ENCODE data around the gene GALNT14.

GALNT14 gene

GRCh38 chr2:30975156-30975555, 163.1 kb downstream of the GALNT14 start:
- no peak overlapping the region for H3K4me3 ChIP-seq (ENCODE audit: low read depth, low read length)
- H3K9ac ChIP-seq (ENCODE audit: low read length) = no peak overlapping the region
- no peaks in the 10 kb centered on the region; the same call in 1 of the 2 replicates for H3K9me3 ChIP-seq (ENCODE audit: control insufficient read depth, insufficient read depth, low read depth, low read length)
- no peaks in the 10 kb centered on the region for H3K27me3 ChIP-seq (ENCODE audit: control insufficient read depth, insufficient read depth, low read length)
- H3K4me1 ChIP-seq (ENCODE audit: control insufficient read depth, insufficient read depth, low read length) = no peaks in the 10 kb centered on the region
- no peak overlapping the region for H3K27ac ChIP-seq (ENCODE audit: low read depth, low read length)
- H3K36me3 ChIP-seq (ENCODE audit: control insufficient read depth, insufficient read depth, low read length) = no peaks in the 10 kb centered on the region

- Histone ChIP-seq H3K27me3 (ENCODE audit: control insufficient read depth, insufficient read depth, low read length) (no peaks in the 10 kb centered on the region), H3K27ac (ENCODE audit: low read depth, low read length) (no peak overlapping the region), H3K4me1 (ENCODE audit: control insufficient read depth, insufficient read depth, low read length) (no peaks in the 10 kb centered on the region), H3K36me3 (ENCODE audit: control insufficient read depth, insufficient read depth, low read length) (no peaks in the 10 kb centered on the region), H3K9ac (ENCODE audit: low read length) (no peak overlapping the region), H3K4me3 (ENCODE audit: low read depth, low read length) (no peak overlapping the region), H3K9me3 (ENCODE audit: control insufficient read depth, insufficient read depth, low read depth, low read length) (no peaks in the 10 kb centered on the region; the same call in 1 of the 2 replicates)
Measured at GRCh38 chr2:30974554-30974953, 163.7 kb downstream of the GALNT14 start.

- Histone ChIP-seq H3K27ac (ENCODE audit: low read depth, low read length) (no peak overlapping the region), H3K4me1 (ENCODE audit: control insufficient read depth, insufficient read depth, low read length) (no peaks in the 10 kb centered on the region), H3K4me3 (ENCODE audit: low read depth, low read length) (no peak overlapping the region), H3K9me3 (ENCODE audit: control insufficient read depth, insufficient read depth, low read depth, low read length) (no peaks in the 10 kb centered on the region; the same call in 1 of the 2 replicates), H3K27me3 (ENCODE audit: control insufficient read depth, insufficient read depth, low read length) (no peaks in the 10 kb centered on the region), H3K9ac (ENCODE audit: low read length) (no peak overlapping the region), H3K36me3 (ENCODE audit: control insufficient read depth, insufficient read depth, low read length) (no peaks in the 10 kb centered on the region)
Measured at GRCh38 chr2:30974092-30974491, 164.1 kb downstream of the GALNT14 start.

GRCh38 chr2:30971231-30972025, 166.8 kb downstream of the GALNT14 start:
- H3K27ac ChIP-seq (ENCODE audit: low read depth, low read length) = no peak overlapping the region
- no peaks in the 10 kb centered on the region for H3K27me3 ChIP-seq (ENCODE audit: control insufficient read depth, insufficient read depth, low read length)
- no peaks in the 10 kb centered on the region for H3K4me1 ChIP-seq (ENCODE audit: control insufficient read depth, insufficient read depth, low read length)
- H3K4me3 ChIP-seq (ENCODE audit: low read depth, low read length) = no peak overlapping the region
- no peaks in the 10 kb centered on the region for H3K9me3 ChIP-seq (ENCODE audit: control insufficient read depth, insufficient read depth, low read depth, low read length)
- H3K36me3 ChIP-seq (ENCODE audit: control insufficient read depth, insufficient read depth, low read length) = no peaks in the 10 kb centered on the region
- H3K9ac ChIP-seq (ENCODE audit: low read length) = no peak overlapping the region

GRCh38 chr2:30968660-30969397, 169.4 kb downstream of the GALNT14 start:
- Histone ChIP-seq H3K36me3 (ENCODE audit: control insufficient read depth, insufficient read depth, low read length) (no peaks in the 10 kb centered on the region), H3K9me3 (ENCODE audit: control insufficient read depth, insufficient read depth, low read depth, low read length) (no peaks in the 10 kb centered on the region), H3K4me1 (ENCODE audit: control insufficient read depth, insufficient read depth, low read length) (no peaks in the 10 kb centered on the region), H3K27me3 (ENCODE audit: control insufficient read depth, insufficient read depth, low read length) (no peaks in the 10 kb centered on the region), H3K9ac (ENCODE audit: low read length) (no peak overlapping the region), H3K27ac (ENCODE audit: low read depth, low read length) (no peak overlapping the region), H3K4me3 (ENCODE audit: low read depth, low read length) (no peak overlapping the region)

- Histone ChIP-seq H3K4me3 (ENCODE audit: low read depth, low read length) (no peak overlapping the region), H3K9me3 (ENCODE audit: control insufficient read depth, insufficient read depth, low read depth, low read length) (no peaks in the 10 kb centered on the region), H3K4me1 (ENCODE audit: control insufficient read depth, insufficient read depth, low read length) (no peaks in the 10 kb centered on the region), H3K27me3 (ENCODE audit: control insufficient read depth, insufficient read depth, low read length) (no peaks in the 10 kb centered on the region), H3K36me3 (ENCODE audit: control insufficient read depth, insufficient read depth, low read length) (no peaks in the 10 kb centered on the region), H3K9ac (ENCODE audit: low read length) (no peak overlapping the region), H3K27ac (ENCODE audit: low read depth, low read length) (no peak overlapping the region)
Measured at GRCh38 chr2:30966786-30967185, 171.5 kb downstream of the GALNT14 start.

GRCh38 chr2:30965022-30965531, 173.2 kb downstream of the GALNT14 start:
- no peak overlapping the region for H3K9ac ChIP-seq (ENCODE audit: low read length)
- H3K9me3 ChIP-seq (ENCODE audit: control insufficient read depth, insufficient read depth, low read depth, low read length) = no peaks in the 10 kb centered on the region
- H3K27me3 ChIP-seq (ENCODE audit: control insufficient read depth, insufficient read depth, low read length) = no peaks in the 10 kb centered on the region
- H3K4me3 ChIP-seq (ENCODE audit: low read depth, low read length) = no peak overlapping the region
- H3K36me3 ChIP-seq (ENCODE audit: control insufficient read depth, insufficient read depth, low read length) = no peaks in the 10 kb centered on the region
- H3K27ac ChIP-seq (ENCODE audit: low read depth, low read length) = no peak overlapping the region
- no peaks in the 10 kb centered on the region for H3K4me1 ChIP-seq (ENCODE audit: control insufficient read depth, insufficient read depth, low read length)

GRCh38 chr2:30964334-30965005, 173.8 kb downstream of the GALNT14 start:
- no peaks in the 10 kb centered on the region for H3K27me3 ChIP-seq (ENCODE audit: control insufficient read depth, insufficient read depth, low read length)
- H3K9ac ChIP-seq (ENCODE audit: low read length) = no peak overlapping the region
- H3K36me3 ChIP-seq (ENCODE audit: control insufficient read depth, insufficient read depth, low read length) = no peaks in the 10 kb centered on the region
- no peak overlapping the region for H3K27ac ChIP-seq (ENCODE audit: low read depth, low read length)
- H3K4me1 ChIP-seq (ENCODE audit: control insufficient read depth, insufficient read depth, low read length) = no peaks in the 10 kb centered on the region; the same call in 1 of the 2 replicates
- no peaks in the 10 kb centered on the region for H3K9me3 ChIP-seq (ENCODE audit: control insufficient read depth, insufficient read depth, low read depth, low read length)
- H3K4me3 ChIP-seq (ENCODE audit: low read depth, low read length) = no peak overlapping the region

- no peaks in the 10 kb centered on the region for H3K36me3 ChIP-seq (ENCODE audit: control insufficient read depth, insufficient read depth, low read length)
- H3K9ac ChIP-seq (ENCODE audit: low read length) = no peak overlapping the region
- H3K27ac ChIP-seq (ENCODE audit: low read depth, low read length) = no peak overlapping the region
- H3K9me3 ChIP-seq (ENCODE audit: control insufficient read depth, insufficient read depth, low read depth, low read length) = no peaks in the 10 kb centered on the region
- no peak overlapping the region for H3K4me3 ChIP-seq (ENCODE audit: low read depth, low read length)
- peaks cover 7% of the 10 kb centered on the region for H3K4me1 ChIP-seq (ENCODE audit: control insufficient read depth, insufficient read depth, low read length)
- no peaks in the 10 kb centered on the region for H3K27me3 ChIP-seq (ENCODE audit: control insufficient read depth, insufficient read depth, low read length)
Measured at GRCh38 chr2:30963184-30963583, 175.1 kb downstream of the GALNT14 start.

GRCh38 chr2:30960213-30960612, 178.0 kb downstream of the GALNT14 start:
- Histone ChIP-seq H3K9ac (ENCODE audit: low read length) (no peak overlapping the region), H3K9me3 (ENCODE audit: control insufficient read depth, insufficient read depth, low read depth, low read length) (no peaks in the 10 kb centered on the region), H3K36me3 (ENCODE audit: control insufficient read depth, insufficient read depth, low read length) (no peaks in the 10 kb centered on the region)

GRCh38 chr2:30959653-30960052, 178.6 kb downstream of the GALNT14 start:
- Histone ChIP-seq H3K4me3 (ENCODE audit: low read depth, low read length) (no peak overlapping the region), H3K9me3 (ENCODE audit: control insufficient read depth, insufficient read depth, low read depth, low read length) (no peaks in the 10 kb centered on the region), H3K9ac (ENCODE audit: low read length) (no peak overlapping the region), H3K27ac (ENCODE audit: low read depth, low read length) (no peak overlapping the region), H3K36me3 (ENCODE audit: control insufficient read depth, insufficient read depth, low read length) (no peaks in the 10 kb centered on the region), H3K27me3 (ENCODE audit: control insufficient read depth, insufficient read depth, low read length) (no peaks in the 10 kb centered on the region), H3K4me1 (ENCODE audit: control insufficient read depth, insufficient read depth, low read length) (peaks cover 7% of the 10 kb centered on the region)

More at GRCh38 chr2:30960213-30960612, 178.0 kb downstream of the GALNT14 start:
- Histone ChIP-seq H3K4me1 (ENCODE audit: control insufficient read depth, insufficient read depth, low read length) (peaks cover 7% of the 10 kb centered on the region), H3K27me3 (ENCODE audit: control insufficient read depth, insufficient read depth, low read length) (no peaks in the 10 kb centered on the region), H3K27ac (ENCODE audit: low read depth, low read length) (no peak overlapping the region), H3K4me3 (ENCODE audit: low read depth, low read length) (no peak overlapping the region)
